Esophagus squamous epithelium (tissue), 5 donors: Measurements from ENCODE around the gene TMEM108. TPM values are rescaled to one million over a fixed set of nuclear protein-coding genes. Genes with fewer than 3 reads are reported as not detected.

Experiments used
- DNase-seq: peaks from one replicate; lab custom pipeline; 2025; lab: John Stamatoyannopoulos, UW
- H3K27ac ChIP-seq, 4 donors: fragments of 200-600 bp; sonication (generic); one replicate each; pipeline ENCODE4 v1.5.1; 2016 to 2019; ENCODE audit warnings: mild to moderate bottlenecking in 1 of 4
- H3K27me3 ChIP-seq, 4 donors: fragments of 200-600 bp; sonication (generic); 1 replicate in 3 of 4; 2 replicates in 1 of 4; pipeline versions ENCODE4 v1.5.1 to v1.6.0; 2017 to 2021; ENCODE audit warnings: antibody characterized with exemption in 1 of 4
- H3K36me3 ChIP-seq, 3 donors: fragments of 200-600 bp; sonication (generic); one replicate each; pipeline ENCODE4 v1.5.1; 2016 to 2019
- H3K4me1 ChIP-seq, 3 donors: fragments of 200-600 bp; sonication (generic); one replicate each; pipeline ENCODE4 v1.5.1; 2017 to 2019
- H3K4me3 ChIP-seq, 4 donors: fragments of 200-600 bp; sonication (generic); 1 replicate in 3 of 4; 2 replicates in 1 of 4; pipeline ENCODE4 v1.5.1; 2016 to 2019; ENCODE audit warnings: mild to moderate bottlenecking in 2 of 4, moderate library complexity in 1 of 4
- H3K9me3 ChIP-seq, 3 donors: fragments of 200-600 bp; sonication (generic); one replicate each; pipeline ENCODE4 v1.5.1; 2016 to 2019
- POLR2A ChIP-seq, 4 donors: fragments of 450-650 bp; IDR thresholded peaks; one replicate each; pipeline ENCODE4 v1.6.1; 2017; ENCODE audit warnings: antibody characterized with exemption in 4 of 4, mild to moderate bottlenecking in 4 of 4, moderate library complexity in 3 of 4
- WGBS, 2 donors: methylation state at CpG; one replicate each; pipeline ENCODE4 v1.1.5; 2018; 5-methylcytosine and 5-hydroxymethylcytosine counted together
- intact Hi-C: fragments of 100-400 bp; cut with DNase I; formaldehyde crosslinking; loops from one replicate; pipeline ENCODE4 v1.15.0; 2022
- total RNA-seq, 4 donors: library from RNA; depleted of rRNA; stranded (reverse); fragments of >200 nt; gene quantifications; one replicate each; pipeline ENCODE4 v1.1.0, GENCODE V29; 2016
- TF ChIP-seq, protein P1 (sequence below), 6 experiments: fragments of 450-650 bp in 4 of 6; fragments of 200-600 bp in 2 of 6; sonication (generic) in 2 of 6; IDR thresholded peaks; one replicate each; pipeline ENCODE4 v1.5.1; 2016 to 2019; ENCODE audit warnings: antibody characterized with exemption in 6 of 6, mild to moderate bottlenecking in 4 of 6, moderate library complexity in 4 of 6
- donor health status: DM: yes; HTN: yes; CAD: no.

The TMEM108 gene
- total RNA-seq, 4 donors from 2014 or later, result 0.12 to 3.4 (median 0.24) TPM

DNA sequence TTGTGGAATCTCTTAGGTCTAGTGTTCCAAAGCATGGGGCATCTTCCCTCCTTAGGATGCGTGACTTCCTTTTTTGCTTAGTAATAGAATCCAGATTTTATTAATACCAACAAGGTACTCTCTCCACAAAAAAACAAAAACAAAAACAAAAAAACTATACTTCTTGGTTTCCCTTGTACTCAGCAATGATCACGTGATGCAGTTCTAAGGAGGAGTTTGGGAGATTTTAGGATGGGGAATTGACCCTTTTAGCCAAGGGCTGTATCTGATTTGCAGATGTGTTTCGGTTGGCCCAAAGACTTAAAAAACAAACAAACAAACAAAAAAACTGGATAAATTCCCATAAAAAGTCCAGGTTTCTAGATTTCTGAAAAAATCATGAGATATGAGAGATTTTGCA, 12.6 kb upstream of the TMEM108 start:
- no peaks in the 10 kb centered on the region for H3K9me3 ChIP-seq
- H3K27me3 ChIP-seq, result peaks cover 0 to 5% (median 0%) of the 10 kb centered on the region in 4 donors
- no peaks in the 10 kb centered on the region for H3K36me3 ChIP-seq
- intact Hi-C loops, result no loop called here
- no peak overlapping the region for H3K4me3 ChIP-seq
- 62 to 73% methylated on average over 3 of the region's 3 CpGs for WGBS, 2 donors
- no peaks in the 10 kb centered on the region for H3K4me1 ChIP-seq
- DNase-seq, result no peak
- no peak for TF ChIP-seq POLR2A (IDR thresholded peaks at IDR 0.05)
- TF ChIP-seq, protein P1, sequence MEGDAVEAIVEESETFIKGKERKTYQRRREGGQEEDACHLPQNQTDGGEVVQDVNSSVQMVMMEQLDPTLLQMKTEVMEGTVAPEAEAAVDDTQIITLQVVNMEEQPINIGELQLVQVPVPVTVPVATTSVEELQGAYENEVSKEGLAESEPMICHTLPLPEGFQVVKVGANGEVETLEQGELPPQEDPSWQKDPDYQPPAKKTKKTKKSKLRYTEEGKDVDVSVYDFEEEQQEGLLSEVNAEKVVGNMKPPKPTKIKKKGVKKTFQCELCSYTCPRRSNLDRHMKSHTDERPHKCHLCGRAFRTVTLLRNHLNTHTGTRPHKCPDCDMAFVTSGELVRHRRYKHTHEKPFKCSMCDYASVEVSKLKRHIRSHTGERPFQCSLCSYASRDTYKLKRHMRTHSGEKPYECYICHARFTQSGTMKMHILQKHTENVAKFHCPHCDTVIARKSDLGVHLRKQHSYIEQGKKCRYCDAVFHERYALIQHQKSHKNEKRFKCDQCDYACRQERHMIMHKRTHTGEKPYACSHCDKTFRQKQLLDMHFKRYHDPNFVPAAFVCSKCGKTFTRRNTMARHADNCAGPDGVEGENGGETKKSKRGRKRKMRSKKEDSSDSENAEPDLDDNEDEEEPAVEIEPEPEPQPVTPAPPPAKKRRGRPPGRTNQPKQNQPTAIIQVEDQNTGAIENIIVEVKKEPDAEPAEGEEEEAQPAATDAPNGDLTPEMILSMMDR (IDR thresholded peaks at IDR 0.05), result no peak
- no peak overlapping the region for H3K27ac ChIP-seq

DNA sequence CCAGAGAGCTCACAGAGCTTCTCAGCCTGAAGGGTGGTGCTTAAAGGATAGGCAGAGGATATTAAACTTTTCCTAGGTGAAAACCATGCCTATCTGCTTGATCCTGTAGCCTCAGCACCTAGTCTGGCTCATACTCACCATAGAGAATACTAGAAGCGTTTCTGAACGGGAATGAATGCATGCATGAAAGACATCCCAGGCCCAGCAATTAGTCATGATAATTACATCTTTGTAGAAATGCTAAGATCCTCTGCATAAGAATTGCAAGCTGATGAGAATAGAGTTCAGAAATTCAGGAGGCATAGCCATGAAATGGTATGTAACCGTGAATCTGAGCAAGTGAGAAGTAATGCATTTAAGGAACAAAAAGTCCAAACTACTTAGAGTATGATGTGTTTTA, 5.9 kb upstream of the TMEM108 start:
- H3K27me3 ChIP-seq, result peaks cover 0 to 22% (median 0%) of the 10 kb centered on the region in 4 donors
- H3K4me3 ChIP-seq, result no peak overlapping the region
- no peaks in the 10 kb centered on the region for H3K9me3 ChIP-seq
- H3K36me3 ChIP-seq, result no peaks in the 10 kb centered on the region
- DNase-seq, result no peak
- TF ChIP-seq, protein P1 (IDR thresholded peaks at IDR 0.05), result no peak
- no peak for TF ChIP-seq POLR2A (IDR thresholded peaks at IDR 0.05)
- WGBS, 2 donors, result 67 to 94% methylated on average over 3 of the region's 3 CpGs
- intact Hi-C loops, result no loop called here
- no peak overlapping the region for H3K27ac ChIP-seq
- H3K4me1 ChIP-seq, result no peaks in the 10 kb centered on the region

DNA sequence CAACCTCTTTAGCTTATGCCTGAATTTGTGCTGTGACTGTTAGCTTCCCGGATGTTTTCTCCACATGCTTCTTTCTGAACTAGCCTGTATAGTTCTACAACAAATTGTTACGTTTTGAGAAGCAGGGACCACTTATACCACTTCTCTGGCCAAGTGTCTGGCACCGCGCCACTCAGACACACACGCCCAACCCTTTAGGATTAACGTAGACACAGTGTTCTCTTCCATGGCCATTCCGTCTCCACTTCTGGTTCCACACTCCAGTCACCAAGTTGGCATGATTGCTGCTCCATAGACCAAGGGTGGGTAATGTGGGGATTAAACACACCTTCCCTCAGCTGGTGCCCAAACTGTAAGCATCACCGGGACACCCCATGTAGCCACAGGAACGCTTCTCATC, 755 bp upstream of the TMEM108 start:
- H3K27ac ChIP-seq, result no peak overlapping the region

DNA sequence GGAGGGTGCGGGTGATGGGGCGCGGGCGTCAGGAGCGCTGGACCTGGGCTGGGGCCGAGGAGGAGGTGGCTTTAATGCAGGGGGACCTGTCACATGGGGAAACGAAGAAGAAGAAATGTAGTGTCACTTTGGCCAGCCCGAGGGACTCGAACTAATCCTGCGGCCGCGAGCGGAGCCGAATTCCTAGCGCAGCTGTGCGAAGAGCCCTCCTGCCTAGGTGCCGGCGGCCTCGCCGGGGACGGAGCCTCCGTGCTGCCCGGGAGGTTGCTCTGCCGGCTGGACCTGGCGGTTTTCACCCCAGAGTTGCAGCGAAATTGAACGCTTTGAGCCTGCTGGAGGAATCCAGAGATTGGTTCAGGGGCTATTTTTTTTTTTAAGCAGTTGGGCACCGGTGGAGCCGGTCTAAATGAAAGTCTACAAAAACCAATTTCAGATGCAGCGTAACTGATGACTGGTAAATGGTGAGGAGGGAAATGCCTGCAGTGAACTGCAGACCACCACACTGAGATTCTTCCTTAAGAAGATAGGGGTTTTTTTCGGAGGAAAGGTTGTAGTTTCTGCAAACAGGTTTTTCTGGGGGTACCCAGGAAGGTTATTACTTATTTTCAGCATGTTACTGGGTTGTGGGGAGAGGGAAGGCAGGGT, 662 bp downstream of the TMEM108 start:
- TF ChIP-seq, protein P1 (IDR thresholded peaks at IDR 0.05), result no peak
- TF ChIP-seq POLR2A (IDR thresholded peaks at IDR 0.05), result no peak
- WGBS, 2 donors, result 10% methylated on average over 4 to 6 of the region's 31 CpGs
- Histone ChIP-seq H3K4me3 (peak overlapping the region; percentile 34 to 67 (median 55)), H3K27me3 (peaks cover 0 to 47% (median 3%) of the 10 kb centered on the region in 4 donors), H3K9me3 (no peaks in the 10 kb centered on the region), H3K27ac (peak overlapping the region in 3 of 4 donors; percentile 49 to 71 (median 64)), H3K4me1 (peaks cover 6 to 29% (median 8%) of the 10 kb centered on the region in 3 donors), H3K36me3 (no peaks in the 10 kb centered on the region)
- intact Hi-C loops, result loop anchor here (5.0 kb wide), 1 partner anchor 383 kb away; no protein-coding TSS in a partner anchor
- no peak for DNase-seq

More for the DNA sequence above, 755 bp upstream of the TMEM108 start:
- Histone ChIP-seq H3K9me3 (no peaks in the 10 kb centered on the region), H3K4me3 (peak overlapping the region in 3 of 4 donors; percentile 53 to 67 (median 57)), H3K27me3 (peaks cover 0 to 56% (median 3%) of the 10 kb centered on the region in 4 donors), H3K4me1 (peaks cover 6 to 29% (median 8%) of the 10 kb centered on the region in 3 donors), H3K36me3 (no peaks in the 10 kb centered on the region)
- TF ChIP-seq, protein P1 (IDR thresholded peaks at IDR 0.05), result no peak
- TF ChIP-seq POLR2A (IDR thresholded peaks at IDR 0.05), result no peak
- intact Hi-C loops, result loop anchor here (5.0 kb wide), 1 partner anchor 385 kb away; no protein-coding TSS in a partner anchor
- DNase-seq, result no peak
- WGBS, 2 donors, result 69 to 72% methylated on average over 8 to 9 of the region's 9 CpGs
